GM19099 (cell line): ENCODE data around the gene E2F2.

Source experiments
- POLR2A ChIP-seq: IDR thresholded peaks from 3 replicates; pipeline ENCODE4 v1.6.1; 2011; ENCODE audit warnings: low read depth; ENCODE audit not compliant: insufficient read length; ENCODE audit errors: extremely low read depth

Gene E2F2

DNA sequence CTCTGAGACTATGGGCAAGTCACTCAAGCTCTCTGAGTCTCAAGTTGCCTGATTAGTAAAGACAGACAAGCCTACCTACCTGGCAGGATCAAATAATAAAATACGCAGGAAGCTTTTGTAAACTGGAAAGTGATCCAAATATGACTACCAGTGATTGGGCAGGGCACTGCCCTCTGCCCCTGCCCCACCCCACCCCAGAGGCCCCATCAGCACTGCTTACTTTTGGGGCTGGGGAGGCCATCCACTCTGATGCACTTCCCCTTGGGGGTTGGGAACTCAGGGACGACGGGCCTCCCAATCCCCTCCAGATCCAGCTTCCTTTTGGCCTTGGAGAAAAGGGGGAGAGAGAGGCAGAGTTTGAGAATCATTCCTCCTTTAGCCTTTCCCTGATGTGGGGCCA is 6.9 kb downstream of the E2F2 start:
- TF ChIP-seq POLR2A = no peak

DNA sequence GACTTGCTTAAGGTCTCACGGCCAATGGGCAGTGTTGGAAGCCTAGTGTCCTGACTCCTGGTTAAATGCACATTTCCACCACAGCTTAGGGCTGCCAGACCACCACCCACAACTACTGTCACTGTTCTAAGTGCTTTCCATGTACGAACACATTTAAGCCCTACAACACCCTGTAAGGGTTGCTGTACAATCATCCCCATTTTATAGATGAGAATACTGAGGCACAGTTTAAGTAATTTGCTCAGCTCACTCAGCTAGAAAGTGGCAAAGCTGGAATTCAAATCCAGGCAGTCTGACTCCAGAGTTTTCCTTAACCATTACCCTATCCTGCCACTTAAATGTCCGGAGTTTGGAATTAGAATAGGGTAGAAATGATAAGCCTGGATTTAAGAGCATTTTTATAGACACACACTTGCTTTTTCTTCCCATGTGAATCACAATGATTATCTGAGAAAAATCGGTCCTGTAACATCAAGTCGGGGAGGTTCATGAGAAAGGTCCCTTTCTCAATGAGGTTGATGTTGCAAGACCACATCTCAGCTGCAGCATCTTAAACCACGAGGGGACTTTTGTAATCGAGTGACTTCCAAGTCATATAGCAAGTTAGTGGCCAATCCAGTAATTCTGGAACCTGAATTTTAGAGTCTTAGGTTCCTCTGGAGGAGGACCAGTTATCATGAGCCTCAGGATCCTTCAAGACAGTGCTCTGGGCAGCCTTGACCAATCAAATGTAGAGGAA is 8.6 kb downstream of the E2F2 start:
- no peak for TF ChIP-seq POLR2A

- no peak for TF ChIP-seq POLR2A
These were observed 9.4 kb downstream of the E2F2 start for GRCh38 chr1:23521588-23521987.

- no peak for TF ChIP-seq POLR2A
These were observed 13.5 kb downstream of the E2F2 start for GRCh38 chr1:23517581-23517980.

- TF ChIP-seq POLR2A = no peak
These were observed 15.1 kb downstream of the E2F2 start for GRCh38 chr1:23515905-23516304.

GRCh38 chr1:23514111-23514679 is 16.8 kb downstream of the E2F2 start:
- no peak for TF ChIP-seq POLR2A

DNA sequence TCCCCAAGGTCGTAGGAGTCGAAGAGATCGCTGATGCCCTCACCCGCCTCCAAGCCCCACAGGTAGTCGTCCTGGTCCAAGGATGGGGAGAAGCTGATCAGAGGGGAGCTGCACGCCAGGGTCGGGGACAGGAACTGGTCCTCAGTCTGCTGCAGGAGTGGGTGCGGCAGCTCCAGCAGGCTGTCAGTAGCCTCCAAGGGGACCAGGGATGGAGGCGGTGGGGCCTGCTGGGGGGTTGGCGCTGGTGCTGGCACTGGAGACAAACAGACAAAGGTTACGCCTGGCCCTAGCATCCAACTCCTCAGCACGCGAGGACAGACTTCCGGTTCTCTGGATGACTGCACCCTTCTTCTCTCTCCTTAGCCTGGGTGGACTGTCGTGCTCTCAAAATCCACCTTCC is 21.1 kb downstream of the E2F2 start:
- no peak for TF ChIP-seq POLR2A

GRCh38 chr1:23506376-23507107 is 24.5 kb downstream of the E2F2 start:
- TF ChIP-seq POLR2A = no peak

DNA sequence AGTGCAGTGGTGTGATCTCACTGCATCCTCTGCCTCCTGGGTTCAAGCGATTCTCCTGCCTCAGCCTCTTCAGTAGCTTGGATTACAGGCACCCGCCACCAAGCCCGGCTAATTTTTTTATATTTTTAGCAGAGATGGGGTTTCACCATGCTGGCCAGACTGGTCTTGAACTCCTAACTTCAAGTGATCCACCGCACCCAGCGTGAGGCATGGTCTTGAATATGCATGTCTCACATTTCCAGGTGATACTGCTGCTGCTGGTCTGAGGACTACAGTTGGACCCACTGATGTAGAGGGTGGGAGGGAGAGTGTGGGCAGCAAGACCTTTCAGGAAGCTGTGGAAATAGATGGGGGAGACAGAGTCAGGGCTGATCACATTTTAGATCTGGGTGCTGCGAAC is 25.2 kb downstream of the E2F2 start:
- no peak for TF ChIP-seq POLR2A

DNA sequence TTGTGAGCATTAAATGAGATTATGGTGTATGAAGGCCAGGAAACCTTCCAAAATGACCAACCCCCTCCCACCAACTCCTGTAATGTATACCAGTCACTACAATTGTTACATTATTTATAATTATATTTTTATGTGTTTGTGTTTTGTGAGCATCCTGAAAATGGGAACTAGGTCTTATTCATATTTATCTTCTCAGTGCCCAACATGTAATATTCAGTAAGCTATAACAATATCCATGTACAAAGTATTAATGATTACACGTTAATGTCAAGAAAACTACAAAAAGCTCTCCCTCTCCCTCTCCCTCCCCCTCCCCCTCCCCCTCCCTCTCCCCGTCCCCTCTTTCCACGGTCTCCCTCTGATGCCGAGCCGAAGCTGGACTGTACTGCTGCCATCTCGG is 28.1 kb downstream of the E2F2 start:
- no peak for TF ChIP-seq POLR2A

- TF ChIP-seq POLR2A = no peak
These were observed 30.6 kb downstream of the E2F2 start for GRCh38 chr1:23500466-23500865.

- no peak for TF ChIP-seq POLR2A
These were observed 33.1 kb downstream of the E2F2 start for GRCh38 chr1:23497777-23498439.

DNA sequence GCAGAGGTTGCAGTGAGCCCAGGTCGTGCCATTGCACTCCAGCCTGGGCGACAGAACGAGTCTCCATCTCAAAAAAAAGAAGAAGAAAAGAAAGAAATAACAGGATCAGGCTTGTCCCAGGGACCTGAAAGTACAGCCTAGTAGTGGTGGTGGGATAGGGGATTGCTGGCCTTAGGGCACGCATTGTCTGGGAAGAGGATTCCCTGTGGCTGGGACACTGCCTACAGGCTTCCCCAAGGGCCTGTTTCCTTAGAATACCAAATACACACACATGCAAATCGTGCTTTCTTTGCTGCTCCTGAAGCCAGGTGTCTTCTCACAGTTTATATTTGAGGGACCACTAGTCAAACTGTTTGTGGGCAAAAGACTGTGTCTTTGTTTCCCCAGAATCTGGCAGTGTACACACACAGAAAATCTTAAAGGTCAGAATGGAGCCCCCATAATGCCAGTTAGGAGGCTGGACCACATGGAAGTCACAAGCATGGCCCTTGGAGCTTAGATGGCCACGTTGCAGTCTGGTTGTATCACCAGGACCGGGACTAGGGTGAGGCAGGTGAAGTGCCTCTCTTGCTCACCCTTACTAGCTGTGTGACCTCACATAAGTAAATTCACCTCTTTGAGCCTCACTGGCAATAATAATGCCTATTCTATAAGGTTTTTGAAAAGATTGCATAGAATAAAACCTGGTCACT is 34.4 kb downstream of the E2F2 start:
- no peak for TF ChIP-seq POLR2A

- TF ChIP-seq POLR2A = no peak
These were observed 38.8 kb downstream of the E2F2 start for GRCh38 chr1:23492132-23492720.

- no peak for TF ChIP-seq POLR2A
These were observed 41.2 kb downstream of the E2F2 start for GRCh38 chr1:23489842-23490241.

- no peak for TF ChIP-seq POLR2A
These were observed 46.1 kb downstream of the E2F2 start for GRCh38 chr1:23485002-23485332.
